ENCODE measurements around the gene PHACTR1.
"Not testable (repeated sequence)": the region's sequence is repeated elsewhere in the genome, so short reads cannot be mapped to it uniquely, and the experiment has no call there.

Gene PHACTR1

DNA sequence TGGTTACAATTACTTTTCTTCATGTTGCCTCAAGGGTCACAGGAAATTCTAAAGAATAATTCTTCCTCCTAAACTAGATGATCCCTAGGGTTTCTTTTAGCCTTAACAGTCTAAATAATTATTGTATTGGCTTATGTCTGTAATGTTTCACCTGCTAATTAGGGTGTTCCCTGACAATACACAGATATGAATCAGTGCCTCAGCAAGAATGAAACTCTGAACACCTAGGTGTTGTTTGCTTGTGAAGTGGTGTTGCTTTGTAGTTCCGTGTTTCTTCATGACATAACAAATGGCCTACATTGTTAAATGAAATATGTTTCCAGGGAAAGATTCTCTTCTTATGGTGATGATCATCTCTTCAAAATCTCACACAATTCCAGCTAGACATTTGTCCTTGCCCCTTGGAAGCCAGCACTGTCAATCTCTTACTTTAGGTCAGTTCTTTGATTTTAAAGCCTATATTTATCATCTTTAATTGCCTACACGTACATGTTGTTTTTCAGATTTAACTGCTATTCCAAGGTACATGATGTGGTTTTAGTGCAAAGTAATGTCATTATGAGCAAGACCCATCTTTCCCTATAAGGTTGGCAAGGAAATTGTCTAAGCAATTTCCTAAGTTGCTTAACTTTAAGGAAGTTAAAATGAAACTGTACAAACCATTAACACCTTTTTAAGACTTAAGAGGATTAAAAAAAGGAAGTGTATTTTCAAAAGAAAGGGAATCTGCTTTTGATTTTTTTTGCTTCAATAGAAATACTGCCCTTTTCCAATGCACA, 499.9 kb downstream of the PHACTR1 start:
- no peak for DNase-seq

DNA sequence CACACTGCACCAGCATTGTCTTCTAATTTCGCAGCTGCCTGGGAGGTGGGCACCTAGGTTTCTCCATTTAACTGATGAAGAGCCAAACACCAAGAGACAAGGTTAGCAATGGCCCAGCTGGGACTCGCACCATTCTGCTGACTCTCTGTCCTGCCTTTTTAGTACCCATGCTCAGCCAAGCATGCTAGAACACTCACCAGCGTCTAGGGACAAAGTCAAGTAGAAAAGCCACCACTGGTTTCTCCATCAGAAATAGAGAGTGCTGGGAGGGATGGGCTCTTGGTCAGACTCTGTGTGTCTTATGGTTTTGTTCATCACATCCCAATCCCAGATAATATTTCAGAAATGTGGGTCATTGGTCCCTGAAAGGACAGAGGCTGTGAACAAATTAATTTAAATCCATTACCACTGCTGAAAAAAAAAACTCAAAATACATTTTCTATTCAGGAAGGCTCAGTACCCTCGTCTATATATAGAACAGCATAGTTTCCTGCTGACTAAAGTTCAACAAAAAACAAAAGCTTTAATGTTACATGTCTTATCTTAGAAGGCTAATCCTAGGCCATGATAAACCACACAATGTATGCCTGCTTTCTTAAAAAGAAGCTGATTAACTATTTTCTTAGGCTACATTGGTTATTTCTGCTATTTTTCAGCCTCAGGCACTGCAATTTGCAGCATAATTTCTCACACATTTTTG, 500.8 kb downstream of the PHACTR1 start:
- DNase-seq, result no peak

DNA sequence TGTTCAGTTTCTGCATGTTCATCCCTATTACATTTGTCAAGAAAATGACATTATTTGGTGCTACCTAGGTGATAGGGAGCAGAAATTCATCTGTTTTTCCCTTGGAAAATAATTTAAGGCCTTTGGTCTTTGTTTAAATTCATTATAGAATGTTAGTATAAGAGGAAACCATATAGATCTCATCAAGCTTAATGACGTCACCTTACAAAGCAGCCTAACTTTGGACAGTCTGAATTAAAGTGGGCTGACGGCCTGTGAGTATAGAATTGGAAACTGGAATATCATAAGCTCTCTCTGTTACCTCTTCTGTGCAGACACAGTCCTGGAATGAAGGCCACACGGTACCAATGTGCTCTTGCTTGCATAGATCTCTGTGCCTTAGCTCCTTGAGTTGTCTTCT, 503.7 kb downstream of the PHACTR1 start:
- DNase-seq, result no peak

DNA sequence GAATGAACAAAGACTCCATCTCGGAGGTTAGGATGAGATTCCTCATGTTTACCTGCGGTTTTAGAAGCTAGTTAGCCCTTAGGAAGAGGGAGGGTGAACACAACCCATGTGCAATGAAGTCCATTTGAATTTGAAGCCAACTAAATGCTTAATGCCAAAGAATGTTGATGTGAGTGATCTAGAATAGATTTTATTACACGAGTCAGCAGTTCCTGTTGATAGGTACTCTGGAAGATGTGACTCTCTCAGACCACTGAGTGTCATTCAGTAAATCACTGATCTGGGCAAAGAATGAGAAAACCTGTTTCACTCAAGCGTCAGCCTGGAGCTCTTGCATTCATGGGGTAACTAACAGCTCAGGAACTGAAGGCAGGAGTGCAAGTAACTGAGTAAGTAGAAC, 505.5 kb downstream of the PHACTR1 start:
- DNase-seq, result no peak

- no peak for DNase-seq
Observed at GRCh38 chr6:13226071-13226470, 509.5 kb downstream of the PHACTR1 start.

GRCh38 chr6:13228264-13229204, 512.0 kb downstream of the PHACTR1 start:
- no peak for DNase-seq

- no peak for DNase-seq
Observed at GRCh38 chr6:13229205-13230085, 512.9 kb downstream of the PHACTR1 start.

DNA sequence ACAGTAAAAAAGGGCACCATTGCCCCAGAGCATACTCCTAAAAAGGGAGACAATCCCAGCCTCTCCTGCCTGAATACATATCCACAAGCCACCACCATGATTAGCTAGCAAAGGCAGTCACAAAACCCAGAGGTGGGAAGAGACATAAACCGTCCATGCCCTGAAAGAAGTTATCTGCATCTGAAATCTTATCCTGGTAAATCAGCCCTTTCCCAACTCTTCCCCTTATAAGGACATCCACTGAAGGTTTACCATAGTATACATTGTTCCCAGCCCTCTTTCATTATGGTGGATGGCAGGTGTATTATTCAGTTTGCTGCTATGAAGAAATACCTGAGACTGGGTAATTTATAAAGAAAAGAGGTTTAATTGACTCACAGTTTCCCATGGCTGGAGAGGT, 516.5 kb downstream of the PHACTR1 start:
- DNase-seq, result no peak

DNA sequence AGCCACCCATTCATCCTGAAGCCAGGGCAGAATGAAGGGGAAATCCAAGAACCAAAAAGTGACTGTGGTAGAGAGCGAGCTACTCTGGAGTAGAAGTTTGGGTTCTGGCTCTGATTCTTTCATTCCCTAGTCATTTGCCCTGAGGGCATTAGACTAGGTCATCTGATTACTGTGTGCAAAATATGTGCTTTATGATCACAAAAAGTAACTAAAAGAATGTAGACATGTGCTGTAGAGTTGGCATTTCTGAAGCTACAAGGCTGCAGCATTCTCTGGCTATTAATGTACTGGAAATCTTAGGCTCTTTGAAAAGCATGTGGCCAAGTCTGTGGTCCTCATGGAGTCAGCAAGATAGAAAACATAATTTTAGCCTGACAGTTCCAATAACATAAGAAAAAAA, 517.6 kb downstream of the PHACTR1 start:
- no peak for DNase-seq

- DNase-seq, result no peak
Observed at GRCh38 chr6:13235339-13235738, 518.8 kb downstream of the PHACTR1 start.

GRCh38 chr6:13237318-13237717, 520.8 kb downstream of the PHACTR1 start:
- no peak for DNase-seq

GRCh38 chr6:13238017-13238416, 521.5 kb downstream of the PHACTR1 start:
- DNase-seq, result no peak

GRCh38 chr6:13238640-13239216, 522.2 kb downstream of the PHACTR1 start:
- no peak for DNase-seq

DNA sequence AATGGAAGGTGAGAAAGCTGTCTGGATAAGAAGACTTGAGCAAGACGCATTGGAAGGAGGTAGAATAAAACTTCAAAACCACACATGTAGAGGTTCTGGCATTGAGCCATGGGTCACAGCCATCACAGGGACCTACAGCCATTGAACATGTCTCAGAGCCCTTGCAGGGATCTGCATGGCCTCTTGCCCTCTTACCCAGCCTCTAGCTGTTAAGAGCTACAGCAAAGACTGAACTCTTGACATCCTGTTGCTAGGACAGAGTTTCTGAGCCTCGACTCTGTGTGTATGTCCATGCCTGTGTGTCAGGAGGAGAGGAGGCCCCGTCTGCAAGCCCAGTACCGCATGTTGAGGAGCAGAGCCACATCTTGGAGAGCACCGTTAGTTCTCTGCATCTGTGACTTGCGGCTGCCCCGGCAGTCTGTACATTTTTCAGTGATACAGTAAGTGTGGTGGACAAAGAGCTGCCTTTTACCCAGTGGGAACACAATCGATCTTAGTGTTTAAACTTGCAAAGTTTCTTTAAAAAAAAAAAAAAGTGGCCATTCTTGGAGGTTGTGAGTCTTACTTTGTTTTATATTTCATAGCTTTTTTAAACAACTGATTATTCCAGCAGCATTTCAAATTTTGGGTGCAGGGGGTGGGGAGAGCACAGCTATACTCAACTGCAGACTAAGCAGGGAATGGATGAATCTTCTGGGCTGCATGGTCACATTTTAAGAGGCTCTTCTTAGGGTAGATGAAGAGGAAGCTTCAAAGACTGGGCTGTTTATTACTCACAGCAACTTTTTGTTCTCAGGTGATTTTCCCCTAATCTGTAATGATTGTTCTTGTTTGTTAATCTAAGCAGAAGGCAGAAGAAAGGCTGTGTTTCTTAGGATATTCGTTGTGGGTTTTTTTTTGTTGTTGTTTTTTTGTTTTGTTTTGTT, 523.2 kb downstream of the PHACTR1 start:
- DNase-seq, result no peak

DNA sequence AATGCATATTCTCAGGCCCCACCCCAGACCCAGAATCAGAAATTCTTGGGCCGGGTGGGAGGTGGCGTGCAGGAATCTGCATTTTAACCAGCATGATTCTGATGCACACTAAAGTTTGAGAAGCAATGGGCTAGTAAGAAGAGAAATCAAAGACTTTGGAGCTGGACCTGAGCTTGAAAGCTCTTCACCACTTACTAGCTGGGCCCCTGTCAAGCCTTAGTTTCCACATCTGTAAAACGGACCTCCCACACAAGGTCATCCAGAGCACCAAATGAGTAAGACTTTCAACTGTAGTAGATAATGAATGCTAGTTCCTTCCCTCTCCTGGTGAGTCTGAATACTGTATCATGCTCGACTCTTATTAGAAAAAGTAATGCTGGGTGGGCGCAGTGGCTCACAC, 524.8 kb downstream of the PHACTR1 start:
- no peak for DNase-seq

- no peak for DNase-seq
Observed at GRCh38 chr6:13242178-13242577, 525.6 kb downstream of the PHACTR1 start.

DNA sequence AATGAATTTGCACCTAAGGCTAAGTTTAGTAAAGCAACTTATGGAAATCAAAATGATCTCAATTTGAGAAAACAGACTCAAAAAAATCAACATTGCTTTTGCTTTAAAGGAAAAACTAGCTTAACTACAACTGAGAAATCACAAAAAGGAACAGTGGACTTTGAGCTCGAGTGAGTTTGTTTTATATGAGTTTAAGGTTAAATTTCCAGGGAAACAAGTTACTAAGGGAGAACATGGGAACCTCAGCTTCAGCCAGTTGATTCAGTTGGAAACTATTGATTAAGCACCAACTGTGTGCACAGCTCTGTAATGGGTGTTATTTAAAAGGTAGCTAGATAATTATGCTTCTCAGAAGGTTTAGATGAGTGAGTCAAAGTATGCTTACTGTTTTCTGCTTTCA, 526.0 kb downstream of the PHACTR1 start:
- DNase-seq, result no peak

- no peak for DNase-seq
Observed at GRCh38 chr6:13243033-13243432, 526.5 kb downstream of the PHACTR1 start.

- DNase-seq, result not testable (repeated sequence)
Observed at GRCh38 chr6:13243745-13244144, 527.2 kb downstream of the PHACTR1 start.

DNA sequence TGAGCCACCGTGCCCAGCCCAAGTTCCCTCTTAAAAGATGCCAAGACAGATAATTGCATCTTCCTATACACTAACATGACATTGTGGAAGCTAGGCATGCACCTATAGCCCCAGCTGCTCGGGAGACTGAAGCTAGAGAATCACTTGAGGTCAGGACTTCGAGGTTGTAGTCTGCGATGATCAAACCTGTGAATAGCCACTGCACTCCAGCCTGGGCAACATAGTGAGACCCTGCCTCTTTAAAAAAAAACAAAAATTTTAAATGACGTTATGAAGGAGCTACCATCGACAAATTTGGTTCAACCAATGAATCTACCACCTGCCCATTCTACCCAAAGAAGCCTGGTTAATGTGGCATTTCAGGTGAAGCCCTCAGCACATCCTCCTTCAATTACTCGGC, 531.1 kb downstream of the PHACTR1 start:
- no peak for DNase-seq

GRCh38 chr6:13248053-13248452, 531.5 kb downstream of the PHACTR1 start:
- DNase-seq, result no peak

All from stimulated activated naive CD4-positive, alpha-beta T cell (primary cell).